HL-60 (cell line): ENCODE results near the gene EHBP1.

Experiments
- POLR2AphosphoS5 ChIP-seq: IDR thresholded peaks from 2 replicates; pipeline ENCODE4 v1.6.1; 2012; ENCODE audit warnings: low read depth
- TF ChIP-seq, protein P1 (sequence below): IDR thresholded peaks from one replicate; pipeline ENCODE4 v1.5.1; 2011; ENCODE audit warnings: low read length, control low read depth, inconsistent platforms; ENCODE audit not compliant: insufficient read depth

DNA sequence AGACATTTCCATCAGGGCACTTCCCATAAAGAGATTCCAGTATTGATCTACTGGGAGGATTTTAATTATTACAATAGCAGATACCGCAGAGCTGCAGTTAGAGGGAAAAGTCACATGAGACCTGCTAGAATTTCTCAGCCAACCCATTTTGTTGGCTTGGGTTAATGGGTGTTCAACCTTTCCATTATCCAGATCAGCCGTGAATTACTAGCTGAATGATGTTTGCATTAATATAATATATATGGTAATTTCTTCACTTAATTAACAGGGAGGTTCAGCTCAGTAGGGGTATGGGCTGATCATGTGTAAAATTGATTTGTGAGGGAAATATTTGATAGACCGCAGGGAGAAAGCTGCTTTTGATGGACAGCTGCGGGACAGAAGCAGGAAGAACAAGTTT, 288.7 kb downstream of the EHBP1 start:
- TF ChIP-seq, protein P1, sequence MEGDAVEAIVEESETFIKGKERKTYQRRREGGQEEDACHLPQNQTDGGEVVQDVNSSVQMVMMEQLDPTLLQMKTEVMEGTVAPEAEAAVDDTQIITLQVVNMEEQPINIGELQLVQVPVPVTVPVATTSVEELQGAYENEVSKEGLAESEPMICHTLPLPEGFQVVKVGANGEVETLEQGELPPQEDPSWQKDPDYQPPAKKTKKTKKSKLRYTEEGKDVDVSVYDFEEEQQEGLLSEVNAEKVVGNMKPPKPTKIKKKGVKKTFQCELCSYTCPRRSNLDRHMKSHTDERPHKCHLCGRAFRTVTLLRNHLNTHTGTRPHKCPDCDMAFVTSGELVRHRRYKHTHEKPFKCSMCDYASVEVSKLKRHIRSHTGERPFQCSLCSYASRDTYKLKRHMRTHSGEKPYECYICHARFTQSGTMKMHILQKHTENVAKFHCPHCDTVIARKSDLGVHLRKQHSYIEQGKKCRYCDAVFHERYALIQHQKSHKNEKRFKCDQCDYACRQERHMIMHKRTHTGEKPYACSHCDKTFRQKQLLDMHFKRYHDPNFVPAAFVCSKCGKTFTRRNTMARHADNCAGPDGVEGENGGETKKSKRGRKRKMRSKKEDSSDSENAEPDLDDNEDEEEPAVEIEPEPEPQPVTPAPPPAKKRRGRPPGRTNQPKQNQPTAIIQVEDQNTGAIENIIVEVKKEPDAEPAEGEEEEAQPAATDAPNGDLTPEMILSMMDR: no peak
- no peak for TF ChIP-seq POLR2AphosphoS5
